HL-60 (cell line): ENCODE data around the gene CHPF2.

ENCODE experiments used
- DNase-seq, 2 experiments: peaks; one replicate each; pipeline ENCODE4 v3.0.0-alpha.2; 2010 to 2020; ENCODE audit warnings: low read depth in 1 of 2, low spot score in 1 of 2
- H3K27ac ChIP-seq: fragments of 250-450 bp; sonication (Bioruptor Pico); replicated peaks from 2 replicates; pipeline ENCODE4 v1.5.1; 2020; ENCODE audit warnings: mild to moderate bottlenecking, moderate library complexity
- H3K27me3 ChIP-seq: fragments of 250-450 bp; sonication (Bioruptor Pico); 2 replicates; pipeline ENCODE4 v1.5.1; 2021; ENCODE audit warnings: mild to moderate bottlenecking, moderate library complexity; ENCODE audit not compliant: insufficient read depth, poor library complexity, severe bottlenecking
- H3K4me3 ChIP-seq: replicated peaks from 2 replicates; pipeline ENCODE4 v1.5.1; 2011; ENCODE audit warnings: mild to moderate bottlenecking, control low read depth, low read length; ENCODE audit not compliant: insufficient read depth
- CTCF ChIP-seq: IDR thresholded peaks from one replicate; pipeline ENCODE4 v1.5.1; 2011; ENCODE audit warnings: low read length, control low read depth, inconsistent platforms; ENCODE audit not compliant: insufficient read depth
- GABPA ChIP-seq: IDR thresholded peaks from 2 replicates; pipeline ENCODE4 v1.6.1; 2012; ENCODE audit warnings: low read depth
- POLR2AphosphoS5 ChIP-seq: IDR thresholded peaks from 2 replicates; pipeline ENCODE4 v1.6.1; 2012; ENCODE audit warnings: low read depth
- SPI1 ChIP-seq: IDR thresholded peaks from 2 replicates; pipeline ENCODE4 v1.6.1; 2012; ENCODE audit warnings: low read depth, mild to moderate bottlenecking, borderline replicate concordance
- TF ChIP-seq, protein P1 (sequence below): IDR thresholded peaks from 2 replicates; pipeline ENCODE4 v1.6.1; 2012; ENCODE audit warnings: low read depth; ENCODE audit not compliant: insufficient replicate concordance

The CHPF2 gene

GRCh38 chr7:151197932-151198331 is 34.4 kb upstream of the CHPF2 start:
- peaks cover 13% of the 10 kb centered on the region for H3K27me3 ChIP-seq
- no peak overlapping the region for H3K27ac ChIP-seq
- TF ChIP-seq CTCF, result no peak
- no peak for TF ChIP-seq GABPA
- TF ChIP-seq POLR2AphosphoS5, result no peak
- no peak for TF ChIP-seq SPI1
- TF ChIP-seq, protein P1, sequence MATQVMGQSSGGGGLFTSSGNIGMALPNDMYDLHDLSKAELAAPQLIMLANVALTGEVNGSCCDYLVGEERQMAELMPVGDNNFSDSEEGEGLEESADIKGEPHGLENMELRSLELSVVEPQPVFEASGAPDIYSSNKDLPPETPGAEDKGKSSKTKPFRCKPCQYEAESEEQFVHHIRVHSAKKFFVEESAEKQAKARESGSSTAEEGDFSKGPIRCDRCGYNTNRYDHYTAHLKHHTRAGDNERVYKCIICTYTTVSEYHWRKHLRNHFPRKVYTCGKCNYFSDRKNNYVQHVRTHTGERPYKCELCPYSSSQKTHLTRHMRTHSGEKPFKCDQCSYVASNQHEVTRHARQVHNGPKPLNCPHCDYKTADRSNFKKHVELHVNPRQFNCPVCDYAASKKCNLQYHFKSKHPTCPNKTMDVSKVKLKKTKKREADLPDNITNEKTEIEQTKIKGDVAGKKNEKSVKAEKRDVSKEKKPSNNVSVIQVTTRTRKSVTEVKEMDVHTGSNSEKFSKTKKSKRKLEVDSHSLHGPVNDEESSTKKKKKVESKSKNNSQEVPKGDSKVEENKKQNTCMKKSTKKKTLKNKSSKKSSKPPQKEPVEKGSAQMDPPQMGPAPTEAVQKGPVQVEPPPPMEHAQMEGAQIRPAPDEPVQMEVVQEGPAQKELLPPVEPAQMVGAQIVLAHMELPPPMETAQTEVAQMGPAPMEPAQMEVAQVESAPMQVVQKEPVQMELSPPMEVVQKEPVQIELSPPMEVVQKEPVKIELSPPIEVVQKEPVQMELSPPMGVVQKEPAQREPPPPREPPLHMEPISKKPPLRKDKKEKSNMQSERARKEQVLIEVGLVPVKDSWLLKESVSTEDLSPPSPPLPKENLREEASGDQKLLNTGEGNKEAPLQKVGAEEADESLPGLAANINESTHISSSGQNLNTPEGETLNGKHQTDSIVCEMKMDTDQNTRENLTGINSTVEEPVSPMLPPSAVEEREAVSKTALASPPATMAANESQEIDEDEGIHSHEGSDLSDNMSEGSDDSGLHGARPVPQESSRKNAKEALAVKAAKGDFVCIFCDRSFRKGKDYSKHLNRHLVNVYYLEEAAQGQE, result no peak
- H3K4me3 ChIP-seq, result no peak overlapping the region
- no peak for DNase-seq

DNA sequence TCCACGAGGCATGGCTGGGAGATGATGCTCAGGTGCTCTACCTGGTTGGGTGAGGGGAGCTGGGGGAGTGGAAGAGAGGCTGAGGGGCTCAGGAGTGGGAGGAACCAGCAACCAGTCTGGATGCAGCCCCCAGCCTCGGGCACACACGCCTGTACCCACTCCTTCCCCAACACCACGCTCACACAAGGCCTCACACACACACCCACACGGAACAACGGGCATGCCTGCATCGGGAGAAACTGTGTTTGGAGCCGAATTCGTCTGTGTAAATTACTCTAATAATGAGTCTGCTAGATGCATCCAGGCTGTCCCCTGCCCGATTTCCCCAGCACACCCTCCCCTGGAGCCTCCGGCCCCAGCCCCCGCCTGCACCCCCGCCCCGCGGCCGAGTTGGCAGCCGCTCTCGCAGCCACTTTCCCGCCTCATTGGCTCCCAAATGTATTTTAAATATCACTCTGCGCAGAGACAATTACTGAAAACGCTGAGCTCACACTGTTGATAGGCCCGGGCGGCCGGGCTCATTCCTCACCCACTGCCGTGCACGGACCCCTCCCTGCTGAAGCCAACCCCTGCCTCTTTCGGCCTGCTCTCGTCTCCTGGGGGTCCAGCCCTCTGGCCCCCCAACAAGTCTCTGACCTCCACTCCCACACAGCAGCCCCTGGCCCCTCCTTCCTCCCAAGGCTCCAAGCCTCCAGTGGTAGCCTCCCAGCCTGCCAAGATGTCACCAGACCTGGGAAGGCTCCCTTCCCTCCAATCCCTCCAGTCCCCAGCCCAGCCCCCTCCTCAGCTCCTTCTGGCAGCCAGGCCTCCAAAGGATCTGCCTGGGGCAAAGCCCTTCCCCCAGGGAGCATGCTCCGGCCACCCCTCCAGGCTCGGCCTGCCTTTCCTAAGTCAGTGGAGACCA is 33.1 kb upstream of the CHPF2 start:
- Histone ChIP-seq H3K4me3 (no peak overlapping the region), H3K27me3 (peaks cover 16% of the 10 kb centered on the region), H3K27ac (no peak overlapping the region)
- TF ChIP-seq POLR2AphosphoS5 (no peak), SPI1 (no peak), GABPA (no peak), CTCF (no peak)
- TF ChIP-seq, protein P1, result no peak
- DNase-seq, result no peak

DNA sequence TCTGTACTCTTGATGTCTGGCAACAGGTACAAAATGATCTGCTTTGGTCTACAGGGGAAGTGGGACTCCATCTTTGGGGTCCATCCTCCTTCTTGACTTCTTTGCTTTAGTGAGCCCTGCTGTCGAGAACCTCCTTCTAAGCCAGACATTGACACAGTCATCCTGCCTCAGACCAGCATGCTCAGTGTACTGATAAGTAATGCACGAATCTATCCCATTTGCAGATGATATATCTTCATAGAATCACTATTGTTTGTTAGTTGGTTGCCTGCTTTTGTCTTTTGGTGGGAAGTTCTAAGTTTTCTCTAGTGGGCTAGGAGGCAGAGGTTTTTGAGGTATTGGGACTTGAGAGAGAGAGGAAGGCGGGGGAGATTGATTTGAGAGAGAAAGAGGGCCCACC is 30.9 kb upstream of the CHPF2 start:
- DNase-seq, result no peak
- peaks cover 7% of the 10 kb centered on the region for H3K27me3 ChIP-seq
- no peak overlapping the region for H3K27ac ChIP-seq
- no peak overlapping the region for H3K4me3 ChIP-seq
- TF ChIP-seq CTCF (no peak), SPI1 (no peak), GABPA (no peak), POLR2AphosphoS5 (no peak)
- TF ChIP-seq, protein P1, result no peak
